GM21737 (cell line): ENCODE measurements around the gene GCK.

ENCODE experiments used
- ATAC-seq: cut with Tn5 transposase; IDR thresholded peaks from one replicate; pipeline ENCODE4 v1.9.1; 2021; ENCODE audit warnings: mild to moderate bottlenecking, moderate library complexity; ENCODE audit not compliant: unreplicated experiment

The GCK gene

DNA sequence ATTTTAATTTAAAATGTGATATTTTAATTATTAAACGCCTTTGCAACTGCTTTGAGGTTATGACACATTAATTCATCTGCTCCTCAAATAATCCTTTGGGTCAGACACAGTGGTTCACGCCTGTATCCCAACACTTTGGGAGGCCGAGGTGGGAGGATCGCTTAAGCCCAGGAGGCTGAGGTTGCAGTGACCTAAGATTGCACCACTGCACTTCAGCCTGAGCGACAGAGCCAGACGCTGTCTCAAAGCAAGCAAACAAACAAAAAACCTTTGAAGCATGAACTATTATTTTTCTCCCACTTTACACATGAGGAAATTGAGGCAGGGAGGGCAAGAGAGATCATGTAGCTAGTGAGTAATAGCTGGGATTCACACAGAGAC lies 64.4 kb downstream of the GCK start:
- no peak for ATAC-seq

DNA sequence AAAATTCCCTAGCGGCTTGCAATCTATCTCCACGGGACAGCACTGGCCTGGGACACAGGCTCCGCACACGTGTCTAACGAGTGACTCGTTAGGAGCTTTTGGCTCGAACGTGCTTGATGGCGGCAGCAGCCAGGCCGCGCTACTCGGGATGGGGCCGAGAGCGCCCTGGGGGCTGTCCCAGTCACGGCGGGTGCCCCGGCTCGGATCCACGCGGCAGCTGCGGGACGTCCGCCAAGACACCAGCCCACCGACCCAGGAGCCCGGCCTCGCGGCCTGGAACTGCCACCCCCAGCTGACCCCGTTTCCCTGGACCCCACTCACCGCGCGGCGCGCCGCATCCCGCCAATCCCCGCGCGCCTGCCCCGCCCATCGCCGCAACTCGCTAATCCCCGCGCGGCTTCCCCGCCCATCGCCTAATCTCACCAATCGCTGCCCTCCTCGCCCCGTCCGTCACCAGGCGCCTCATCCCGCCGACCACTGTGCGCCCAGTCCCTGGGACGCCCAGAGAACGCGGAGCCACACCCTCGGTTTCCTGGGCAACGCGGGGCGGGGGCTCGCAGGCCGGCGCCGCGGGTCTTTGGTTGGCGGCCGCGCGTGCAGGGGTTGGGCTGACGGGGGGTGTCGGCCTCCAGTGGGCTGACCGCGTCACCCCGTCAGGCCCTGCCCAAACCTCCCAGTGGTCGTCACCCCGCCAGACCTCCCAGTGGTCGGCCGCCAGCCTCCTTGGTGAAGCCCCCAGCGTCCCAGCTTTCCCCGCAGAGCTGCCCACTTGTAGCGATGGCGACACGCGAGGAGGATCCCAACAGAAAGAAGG lies 65.8 kb downstream of the GCK start, which contains the start of gene POLD2:
Gene POLD2, minus strand, starts transcription at position 359 of the 814 bp plus-strand sequence. CDS start 1,495 bp downstream, outside the sequence.
- peak; percentile 97 for ATAC-seq

DNA sequence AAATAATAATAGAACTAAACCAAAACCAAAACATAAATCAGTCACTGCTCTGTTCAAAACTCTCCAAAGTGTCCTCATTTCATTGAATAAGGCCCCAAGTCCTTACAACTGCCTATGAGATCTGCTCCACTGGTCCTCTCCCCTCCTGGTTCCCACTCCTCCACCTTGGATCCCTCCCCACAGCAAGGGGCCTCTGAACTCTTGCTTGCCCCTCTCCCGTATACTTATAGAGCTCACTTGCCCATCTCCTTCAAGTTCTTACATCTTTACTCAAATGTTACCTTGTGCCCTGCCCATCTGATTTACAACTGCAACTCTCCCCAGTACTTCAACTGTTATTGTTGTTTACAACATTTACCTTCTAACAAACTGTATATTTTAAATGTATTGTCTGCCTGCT lies 66.7 kb downstream of the GCK start:
- ATAC-seq = no peak

DNA sequence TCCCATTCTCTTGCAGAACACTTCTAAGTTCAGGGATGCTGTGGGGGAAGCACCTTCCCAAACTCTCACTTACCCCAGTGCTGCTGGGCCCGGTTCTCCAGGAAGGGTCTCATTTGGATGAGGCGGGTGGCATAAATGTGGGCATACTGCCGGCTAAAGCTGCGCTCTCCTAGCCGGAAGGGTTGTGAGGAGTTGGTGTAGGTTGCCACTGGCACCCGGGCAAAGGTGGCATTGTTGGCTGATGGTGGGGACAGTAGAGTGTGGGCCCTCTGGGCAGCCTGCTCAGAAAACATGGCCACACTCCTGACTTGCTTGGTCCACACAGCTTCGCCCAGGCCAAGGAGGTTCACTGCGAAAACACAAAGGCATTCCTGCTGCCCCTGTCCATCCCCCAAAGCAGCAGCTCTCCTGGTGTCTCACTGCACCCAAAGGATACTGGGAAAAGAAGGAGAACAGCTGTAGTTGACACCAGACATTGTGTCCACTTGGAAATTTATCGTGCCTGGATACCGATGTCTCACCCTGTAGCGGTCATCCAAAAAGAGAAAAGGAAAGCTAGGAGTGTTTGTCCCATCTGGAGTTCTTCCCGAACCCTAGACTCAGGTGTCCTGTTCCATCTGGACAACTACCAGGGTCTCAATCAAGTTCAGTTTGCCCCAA lies 67.3 kb downstream of the GCK start:
- ATAC-seq = no peak

DNA sequence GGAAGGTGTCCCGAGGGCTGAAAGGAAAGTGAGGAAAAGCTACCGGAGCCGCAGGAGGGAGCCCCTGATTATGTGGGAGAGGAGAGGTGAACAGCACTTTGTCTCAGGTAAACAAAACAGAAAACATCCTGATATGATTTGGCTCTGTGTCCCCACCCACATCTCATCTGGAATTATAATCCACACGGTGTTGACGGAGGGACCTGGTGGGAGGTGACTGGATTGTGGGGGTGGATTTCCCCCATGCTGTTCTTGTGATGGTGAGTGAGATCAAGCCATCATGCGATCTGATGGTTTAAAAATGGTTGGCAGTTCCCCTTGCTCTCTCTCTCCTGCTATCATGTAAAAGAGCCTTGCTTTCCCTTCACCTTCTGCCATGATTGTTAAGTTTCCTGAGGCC lies 68.8 kb downstream of the GCK start:
- ATAC-seq = no peak

- ATAC-seq = no peak
Observed at GRCh38 chr7:44119829-44120380, 69.3 kb downstream of the GCK start.

DNA sequence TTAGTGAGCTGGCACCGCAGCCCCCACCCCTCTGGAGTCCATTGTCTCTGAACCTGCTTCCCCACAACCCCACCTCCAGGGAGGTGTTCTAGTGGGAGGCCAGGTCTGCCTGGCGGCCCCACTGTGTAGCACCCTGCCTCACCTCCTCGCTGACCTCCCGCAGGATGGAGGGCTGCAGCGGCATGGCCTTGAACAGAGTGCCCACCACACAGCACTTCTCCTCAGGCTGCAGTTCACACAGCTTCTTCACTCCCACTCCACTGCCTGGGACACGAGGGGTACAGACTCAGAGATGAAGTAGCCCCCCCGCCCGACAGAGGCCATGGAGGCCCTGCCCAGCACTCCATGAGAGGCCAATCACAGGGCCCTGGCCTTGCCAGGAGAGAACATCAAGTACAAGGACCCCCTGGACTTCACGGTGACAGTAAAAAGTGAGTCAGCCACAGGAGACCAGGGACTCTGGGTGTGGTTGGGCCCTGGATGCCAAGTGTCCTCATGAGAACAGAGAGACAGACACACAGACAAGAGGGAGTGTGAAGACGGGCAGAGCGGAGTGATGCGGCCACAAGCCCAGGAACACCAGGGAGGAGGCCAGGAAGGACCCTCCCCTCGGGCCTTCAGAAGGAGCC lies 71.3 kb downstream of the GCK start:
- no peak for ATAC-seq

DNA sequence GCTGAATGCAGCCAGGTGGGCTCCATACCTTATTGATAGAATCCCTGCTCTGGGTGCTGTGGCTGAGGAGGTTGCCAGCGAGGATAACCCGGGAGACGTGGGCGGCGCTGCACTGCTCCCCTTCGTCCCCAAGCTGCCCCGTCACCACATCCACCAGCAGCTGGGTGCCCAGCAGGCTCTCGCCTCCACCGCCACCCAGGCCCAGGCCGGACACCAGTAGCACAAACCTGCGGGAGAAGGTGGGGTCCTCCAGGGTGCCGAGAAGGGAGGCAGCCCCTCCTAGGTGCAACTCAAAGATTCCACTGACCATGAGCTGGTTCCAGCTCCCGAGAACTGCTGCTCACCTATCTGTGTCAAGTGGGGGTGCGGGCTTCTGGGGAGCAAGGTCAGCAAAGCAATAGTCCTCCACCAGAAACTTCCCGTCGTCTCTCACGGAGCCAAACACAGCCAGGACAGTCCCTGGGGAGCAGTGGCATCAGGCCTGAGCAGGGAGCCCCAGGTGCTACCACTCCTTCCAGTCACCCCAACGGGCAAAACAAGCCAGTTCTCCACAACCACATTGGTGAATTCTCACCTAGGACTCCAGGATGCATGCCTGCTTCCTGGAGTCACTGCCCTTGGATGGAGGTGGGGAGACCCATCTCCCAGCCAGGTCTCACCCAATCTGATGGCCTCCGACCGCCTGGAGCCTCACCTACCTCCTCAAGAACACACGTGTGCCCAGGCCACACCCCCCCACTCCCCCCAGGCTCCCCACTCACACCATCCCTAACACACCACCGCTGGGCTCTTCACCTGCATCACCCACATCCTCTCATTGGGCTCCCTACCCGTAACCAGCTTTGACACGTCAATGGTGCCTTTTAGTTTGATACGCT lies 72.2 kb downstream of the GCK start:
- no peak for ATAC-seq

DNA sequence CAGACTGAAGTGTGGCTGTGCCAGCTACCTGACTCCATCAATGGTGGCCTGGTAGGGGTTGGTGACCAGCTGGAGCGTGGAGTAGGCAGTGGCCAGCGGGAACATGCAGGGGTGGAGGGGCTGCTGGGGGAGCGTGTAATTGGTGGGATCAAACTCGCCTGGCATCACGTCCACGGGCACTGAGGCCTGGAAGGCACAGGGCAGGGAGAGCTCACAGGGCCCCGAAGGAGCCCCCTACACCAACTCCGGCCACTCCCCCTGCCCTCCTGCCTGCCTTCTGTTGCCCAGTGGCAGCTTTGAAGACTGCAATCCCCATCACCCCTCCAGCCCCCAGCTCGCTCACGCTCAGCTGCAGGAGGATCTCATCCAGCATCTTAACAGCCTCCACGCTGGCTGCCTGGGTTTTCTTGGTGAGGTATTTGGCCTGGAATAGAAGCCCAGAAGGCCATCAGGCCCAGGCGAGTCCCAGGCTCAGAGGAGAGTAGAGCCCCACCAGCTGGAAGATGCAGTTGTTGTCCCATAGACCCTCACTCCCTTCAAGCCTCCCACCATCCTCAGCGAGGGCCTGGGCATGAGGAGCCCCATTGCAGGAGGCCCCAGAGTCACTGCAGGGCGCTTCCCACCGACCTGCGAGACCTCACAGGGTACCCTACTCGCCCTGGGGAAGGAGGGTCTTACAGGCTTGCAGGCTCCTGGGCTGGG lies 73.0 kb downstream of the GCK start:
- no peak for ATAC-seq

DNA sequence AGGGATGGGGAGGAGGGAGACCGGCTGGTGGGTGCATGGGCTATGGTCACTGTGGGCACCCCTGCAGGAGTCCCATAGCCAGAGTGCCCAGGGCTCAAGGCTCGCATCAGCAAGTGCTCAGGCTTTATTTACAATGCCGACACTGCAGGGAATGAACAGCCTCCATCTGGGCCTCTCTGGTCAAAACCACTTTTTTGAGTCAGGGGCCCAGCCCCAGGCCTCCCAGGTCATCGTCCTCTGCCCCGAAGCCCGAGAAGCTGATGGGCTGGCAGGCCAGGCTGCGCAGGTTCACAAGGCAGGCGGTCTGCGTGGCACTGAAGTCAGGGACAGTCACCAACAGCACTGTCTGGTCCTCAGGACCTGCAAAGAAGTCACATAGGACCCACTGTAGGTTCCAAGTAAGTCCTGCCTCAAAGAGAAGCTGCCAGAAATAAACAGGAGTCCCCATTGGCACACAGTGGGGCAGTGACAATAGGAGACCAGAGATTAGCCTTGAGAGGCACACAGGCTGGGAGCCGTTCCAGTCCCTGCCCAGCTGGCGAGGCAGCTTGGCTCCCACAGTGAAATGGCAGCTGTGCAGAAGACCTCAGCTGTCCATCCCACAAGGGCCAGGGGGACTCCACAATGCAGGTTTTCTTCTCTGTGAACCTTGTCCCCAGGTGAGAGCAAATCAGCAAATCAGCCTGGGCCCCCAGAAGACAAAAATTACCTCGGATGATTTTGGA lies 74.5 kb downstream of the GCK start:
- no peak for ATAC-seq

DNA sequence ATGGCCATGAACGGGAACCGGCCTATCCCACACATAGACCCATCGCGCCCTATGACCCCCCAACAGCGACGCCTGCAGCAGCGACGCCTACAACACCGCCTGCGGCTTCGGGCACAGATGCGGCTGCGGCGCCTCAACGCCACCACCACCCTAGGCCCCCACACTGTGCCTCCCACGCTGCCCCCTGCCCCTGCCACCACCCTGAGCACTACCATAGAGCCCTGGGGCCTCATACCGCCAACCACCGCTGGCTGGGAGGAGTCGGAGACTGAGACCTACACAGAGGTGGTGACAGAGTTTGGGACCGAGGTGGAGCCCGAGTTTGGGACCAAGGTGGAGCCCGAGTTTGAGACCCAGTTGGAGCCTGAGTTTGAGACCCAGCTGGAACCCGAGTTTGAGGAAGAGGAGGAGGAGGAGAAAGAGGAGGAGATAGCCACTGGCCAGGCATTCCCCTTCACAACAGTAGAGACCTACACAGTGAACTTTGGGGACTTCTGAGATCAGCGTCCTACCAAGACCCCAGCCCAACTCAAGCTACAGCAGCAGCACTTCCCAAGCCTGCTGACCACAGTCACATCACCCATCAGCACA lies 75.4 kb downstream of the GCK start:
- no peak for ATAC-seq

DNA sequence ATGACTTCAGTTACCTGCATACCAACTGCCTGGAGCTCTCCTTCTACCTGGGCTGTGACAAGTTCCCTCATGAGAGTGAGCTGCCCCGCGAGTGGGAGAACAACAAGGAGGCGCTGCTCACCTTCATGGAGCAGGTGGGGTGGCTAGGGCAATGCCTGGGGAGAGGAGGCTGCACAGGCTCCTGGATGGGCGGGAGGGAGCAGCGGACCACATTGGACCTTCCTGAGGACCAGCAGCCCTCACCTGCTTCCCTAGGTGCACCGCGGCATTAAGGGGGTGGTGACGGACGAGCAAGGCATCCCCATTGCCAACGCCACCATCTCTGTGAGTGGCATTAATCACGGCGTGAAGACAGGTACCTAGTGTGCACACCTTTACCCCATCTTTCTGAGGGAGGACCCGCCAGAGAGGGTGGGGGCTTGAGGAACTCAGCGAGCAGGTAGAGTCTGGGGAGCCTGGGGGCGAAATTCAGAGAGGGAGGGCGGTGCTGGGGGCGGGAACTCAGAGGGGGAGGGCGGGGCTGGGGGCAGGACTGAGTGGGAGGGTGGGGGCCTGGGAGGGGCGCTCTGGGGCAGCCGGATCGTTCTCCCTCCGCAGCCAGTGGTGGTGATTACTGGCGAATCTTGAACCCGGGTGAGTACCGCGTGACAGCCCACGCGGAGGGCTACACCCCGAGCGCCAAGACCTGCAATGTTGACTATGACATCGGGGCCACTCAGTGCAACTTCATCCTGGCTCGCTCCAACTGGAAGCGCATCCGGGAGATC lies 76.1 kb downstream of the GCK start:
- ATAC-seq = no peak

- no peak for ATAC-seq
Observed at GRCh38 chr7:44112231-44112996, 76.8 kb downstream of the GCK start.

DNA sequence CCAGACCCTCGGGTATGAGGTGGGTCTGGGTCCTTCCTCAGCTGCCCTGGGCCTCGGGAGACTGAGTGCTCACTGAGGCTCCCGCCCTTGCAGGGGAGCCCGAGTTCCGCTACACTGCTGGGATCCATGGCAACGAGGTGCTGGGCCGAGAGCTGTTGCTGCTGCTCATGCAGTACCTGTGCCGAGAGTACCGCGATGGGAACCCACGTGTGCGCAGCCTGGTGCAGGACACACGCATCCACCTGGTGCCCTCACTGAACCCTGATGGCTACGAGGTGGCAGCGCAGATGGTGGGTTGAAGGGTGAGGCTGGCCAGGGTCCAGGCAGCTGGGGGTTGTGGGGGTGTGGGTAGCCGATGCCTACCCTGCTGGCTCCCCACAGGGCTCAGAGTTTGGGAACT lies 77.5 kb downstream of the GCK start:
- no peak for ATAC-seq

GRCh38 chr7:44110719-44111635 lies 78.3 kb downstream of the GCK start:
- ATAC-seq = no peak

GRCh38 chr7:44109991-44110390 lies 79.2 kb downstream of the GCK start:
- ATAC-seq = no peak
